Bronchial epithelial cell (primary cell): ENCODE measurements around the gene SLC9A5. TPM values are rescaled to one million over a fixed set of nuclear protein-coding genes. Genes with fewer than 3 reads are reported as not detected.
A peak's percentile ranks its signal among the peaks of the same experiment; 100 is the strongest.

Experiments used
- DNase-seq: peaks from one replicate; pipeline ENCODE4 v3.0.0-alpha.2; 2010; ENCODE audit warnings: low read depth
- FAIRE-seq: peaks from 2 replicates; lab custom pipeline; 2011; peaks lifted over from hg19 to GRCh38; lab: Jason Lieb, UNC
- H3K27me3 ChIP-seq: 2 replicates; pipeline ENCODE4 v1.5.1; 2011; ENCODE audit warnings: low read length; ENCODE audit not compliant: control insufficient read depth, insufficient read depth
- H3K36me3 ChIP-seq: 2 replicates; pipeline ENCODE4 v1.5.1; 2011; ENCODE audit warnings: low read length; ENCODE audit not compliant: control insufficient read depth, insufficient read depth
- H3K4me3 ChIP-seq: 2 replicates; pipeline ENCODE4 v1.5.1; 2011; ENCODE audit warnings: mild to moderate bottlenecking, low read depth, low read length, control low read depth
- total RNA-seq: library from RNA; depleted of rRNA; stranded (reverse); fragments of >200 nt; gene quantifications from 2 replicates; pipeline ENCODE4 v1.2.1, GENCODE V29; 2014
- TF ChIP-seq, protein P1 (sequence below): IDR thresholded peaks from 2 replicates; pipeline ENCODE4 v1.5.1; 2011; ENCODE audit warnings: mild to moderate bottlenecking, moderate library complexity, low read length, control low read depth, inconsistent platforms; ENCODE audit not compliant: insufficient read depth, severe bottlenecking

SLC9A5 gene
- total RNA-seq, 1 donor from 2014 or later = 0.26 TPM

DNA sequence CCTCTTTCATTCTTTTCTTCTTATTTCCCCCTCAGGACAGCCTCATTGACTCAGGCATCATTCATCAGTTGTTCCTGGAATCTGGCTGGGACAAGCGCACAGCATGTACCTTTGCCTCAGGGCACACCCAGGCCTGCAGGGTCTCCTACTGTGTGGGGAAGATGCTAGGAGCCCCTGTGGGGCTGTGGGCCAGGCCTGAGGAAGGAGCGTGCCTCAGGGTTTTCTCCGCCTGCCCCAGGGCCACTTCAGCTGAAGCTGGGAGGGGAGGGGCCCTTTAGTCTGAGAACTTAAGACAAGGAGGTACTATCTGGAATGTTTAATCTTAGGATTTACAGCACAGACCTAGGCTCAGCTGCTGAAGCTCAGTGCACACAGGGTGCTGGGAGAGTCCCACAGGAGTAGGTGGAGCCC is 41.9 kb upstream of the SLC9A5 start:
- DNase-seq (peak; percentile 67), FAIRE-seq (no peak)

DNA sequence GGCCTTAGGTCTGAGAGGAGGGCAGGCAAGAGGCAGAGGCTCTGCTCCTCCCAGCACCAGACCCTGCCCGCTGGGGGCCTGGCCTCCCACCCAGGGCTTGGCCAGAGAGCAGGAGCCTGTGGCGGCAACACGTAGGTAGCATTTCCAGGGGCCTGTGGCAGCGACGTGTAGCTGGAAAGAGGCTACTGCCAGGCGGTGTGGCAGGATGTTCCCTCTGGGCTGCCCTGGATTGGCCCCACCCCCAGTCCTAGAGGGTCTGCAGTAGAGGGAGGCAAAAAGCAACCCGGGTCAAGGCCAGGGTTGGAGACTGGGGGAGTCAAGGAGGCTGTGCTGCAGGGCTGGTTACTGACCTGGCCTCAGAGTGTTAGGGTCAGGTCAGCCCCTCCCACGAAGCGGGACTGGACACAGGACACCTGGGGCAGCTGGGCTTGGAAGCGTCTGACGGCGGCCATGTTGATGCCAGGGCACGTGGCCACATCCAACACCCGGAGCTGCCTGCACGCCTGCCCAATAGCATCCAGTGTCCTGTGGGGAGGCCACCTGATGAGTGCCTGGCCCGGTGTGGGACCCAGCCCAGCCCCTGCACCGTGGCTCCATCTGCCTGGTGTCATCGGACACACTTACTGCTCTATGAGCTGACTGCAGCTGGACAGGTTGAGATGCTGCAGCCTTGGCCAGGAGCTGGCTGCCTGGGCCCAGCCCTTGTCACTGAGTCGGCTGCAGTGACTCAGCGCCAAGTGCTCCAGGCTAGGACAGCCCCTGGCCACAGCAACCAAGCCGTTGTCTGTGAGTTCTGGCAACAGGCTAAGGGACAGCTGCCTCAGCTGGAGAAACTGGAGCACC is 41.3 kb upstream of the SLC9A5 start:
- Histone ChIP-seq H3K4me3 (no peak overlapping the region), H3K27me3 (no peaks in the 10 kb centered on the region), H3K36me3 (peaks cover 12% of the 10 kb centered on the region)
- TF ChIP-seq, protein P1, sequence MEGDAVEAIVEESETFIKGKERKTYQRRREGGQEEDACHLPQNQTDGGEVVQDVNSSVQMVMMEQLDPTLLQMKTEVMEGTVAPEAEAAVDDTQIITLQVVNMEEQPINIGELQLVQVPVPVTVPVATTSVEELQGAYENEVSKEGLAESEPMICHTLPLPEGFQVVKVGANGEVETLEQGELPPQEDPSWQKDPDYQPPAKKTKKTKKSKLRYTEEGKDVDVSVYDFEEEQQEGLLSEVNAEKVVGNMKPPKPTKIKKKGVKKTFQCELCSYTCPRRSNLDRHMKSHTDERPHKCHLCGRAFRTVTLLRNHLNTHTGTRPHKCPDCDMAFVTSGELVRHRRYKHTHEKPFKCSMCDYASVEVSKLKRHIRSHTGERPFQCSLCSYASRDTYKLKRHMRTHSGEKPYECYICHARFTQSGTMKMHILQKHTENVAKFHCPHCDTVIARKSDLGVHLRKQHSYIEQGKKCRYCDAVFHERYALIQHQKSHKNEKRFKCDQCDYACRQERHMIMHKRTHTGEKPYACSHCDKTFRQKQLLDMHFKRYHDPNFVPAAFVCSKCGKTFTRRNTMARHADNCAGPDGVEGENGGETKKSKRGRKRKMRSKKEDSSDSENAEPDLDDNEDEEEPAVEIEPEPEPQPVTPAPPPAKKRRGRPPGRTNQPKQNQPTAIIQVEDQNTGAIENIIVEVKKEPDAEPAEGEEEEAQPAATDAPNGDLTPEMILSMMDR = no peak
- FAIRE-seq (no peak), DNase-seq (peak; percentile 61)

More for the DNA sequence above, 41.9 kb upstream of the SLC9A5 start:
- TF ChIP-seq, protein P1 = no peak
- peaks cover 17% of the 10 kb centered on the region for H3K36me3 ChIP-seq
- no peak overlapping the region for H3K4me3 ChIP-seq
- no peaks in the 10 kb centered on the region for H3K27me3 ChIP-seq

DNA sequence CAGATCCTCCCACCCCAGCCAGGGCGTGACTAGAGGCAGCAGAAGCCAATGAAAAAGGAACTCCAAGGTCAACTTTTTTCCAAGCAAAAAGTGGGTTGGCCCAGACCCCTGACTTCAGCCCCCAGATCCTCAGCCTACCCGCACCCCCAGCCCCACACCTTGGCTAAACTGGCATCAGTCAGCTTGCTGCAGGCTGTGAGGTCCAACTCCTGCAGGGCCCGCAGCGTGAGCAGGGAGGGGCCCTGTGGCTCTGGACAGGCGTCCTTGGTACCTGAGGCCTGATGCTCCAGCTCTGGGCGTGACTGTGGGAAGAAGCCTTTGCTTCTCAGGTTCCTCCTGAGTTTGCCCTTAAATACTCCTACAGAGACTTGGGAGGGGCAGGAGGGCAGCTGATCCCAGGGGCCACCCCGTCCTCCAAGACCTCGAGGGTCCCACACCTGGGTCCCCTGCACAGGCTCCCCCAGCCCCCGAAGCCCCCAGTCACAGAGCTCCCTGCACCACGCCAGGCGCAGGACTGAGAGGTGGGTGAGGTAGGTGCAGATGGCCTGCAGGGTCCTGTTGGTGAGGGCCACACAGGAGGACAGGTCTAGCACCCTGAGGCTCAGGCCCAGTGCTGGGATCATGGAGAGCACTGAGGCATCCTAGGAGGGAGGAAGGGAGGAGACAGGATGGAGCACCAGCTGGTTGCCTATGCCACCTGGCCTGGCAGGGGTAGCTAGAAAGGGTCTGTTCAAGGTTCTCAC is 40.5 kb upstream of the SLC9A5 start:
- H3K4me3 ChIP-seq = no peak overlapping the region
- H3K36me3 ChIP-seq = peaks cover 8% of the 10 kb centered on the region
- TF ChIP-seq, protein P1 = no peak
- FAIRE-seq (no peak), DNase-seq (no peak)
- H3K27me3 ChIP-seq = no peaks in the 10 kb centered on the region

DNA sequence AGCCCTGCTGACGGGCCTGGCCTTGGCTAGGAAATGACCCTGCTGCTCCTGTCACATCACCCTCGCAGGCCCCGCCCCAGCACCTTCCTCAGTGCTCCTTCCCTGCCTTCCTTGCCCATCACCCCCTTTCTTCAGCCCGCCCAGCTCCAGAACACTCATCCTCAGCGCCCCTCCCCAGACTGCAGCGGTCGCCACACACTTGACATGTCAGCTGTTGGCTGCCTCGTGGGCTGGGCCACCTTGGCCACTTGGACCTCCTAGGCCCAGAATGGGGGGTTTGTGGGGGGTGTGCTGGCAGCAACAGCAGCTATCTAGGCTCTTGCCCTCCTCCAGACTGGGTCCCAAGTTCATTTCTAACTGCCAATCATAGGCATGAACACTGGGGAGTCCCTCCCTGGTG is 39.2 kb upstream of the SLC9A5 start:
- FAIRE-seq = no peak
- Histone ChIP-seq H3K36me3 (no peaks in the 10 kb centered on the region), H3K4me3 (no peak overlapping the region), H3K27me3 (no peaks in the 10 kb centered on the region)
- TF ChIP-seq, protein P1 = no peak
- DNase-seq = no peak

DNA sequence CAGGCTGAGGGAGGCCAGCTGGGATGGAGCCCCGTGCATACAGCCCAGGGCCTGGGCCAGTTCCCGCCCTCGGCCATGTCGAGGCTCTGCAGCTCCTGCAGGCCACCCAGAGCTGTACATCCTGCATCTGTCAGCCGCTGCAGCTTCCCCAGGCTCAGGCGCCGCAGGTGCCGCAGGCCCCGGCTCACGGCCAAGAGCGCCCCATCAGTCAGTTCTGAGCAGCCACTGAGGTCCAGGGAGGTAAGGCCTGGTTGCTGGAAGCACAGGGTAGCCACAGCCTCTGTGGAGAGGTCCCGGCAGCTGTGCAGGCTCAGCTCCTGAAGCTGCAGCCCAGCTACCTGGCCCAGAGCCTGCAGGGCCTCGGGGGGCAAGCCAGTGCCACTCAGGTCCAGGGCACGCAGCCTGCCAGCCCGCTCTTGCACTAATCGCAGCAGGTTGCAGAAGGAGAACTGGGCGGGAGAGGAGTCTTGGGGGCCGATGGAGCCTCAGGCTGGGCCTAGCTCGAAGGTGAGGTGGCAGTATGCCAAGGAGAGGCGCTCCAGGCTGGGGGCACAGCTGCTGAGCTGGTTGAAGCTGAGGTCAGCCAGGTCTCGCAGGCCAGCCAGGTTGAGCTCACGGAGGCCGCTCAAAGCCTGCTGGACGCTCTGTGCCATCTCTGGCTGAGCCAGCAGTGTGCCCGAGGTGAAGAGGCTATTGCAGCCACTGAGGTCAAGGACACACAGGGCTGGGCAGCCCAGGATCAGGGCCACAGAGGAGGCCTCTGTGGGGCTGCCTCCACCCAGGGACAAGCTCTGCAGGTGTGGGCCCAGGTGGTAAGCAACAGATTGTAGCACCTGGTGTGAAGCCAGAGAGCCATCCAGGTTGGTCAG is 38.5 kb upstream of the SLC9A5 start:
- FAIRE-seq = no peak
- no peaks in the 10 kb centered on the region for H3K36me3 ChIP-seq
- H3K4me3 ChIP-seq = no peak overlapping the region
- no peak for DNase-seq
- no peaks in the 10 kb centered on the region for H3K27me3 ChIP-seq
- TF ChIP-seq, protein P1 = no peak
